ENCODE data around the gene EGFLAM.

DNA sequence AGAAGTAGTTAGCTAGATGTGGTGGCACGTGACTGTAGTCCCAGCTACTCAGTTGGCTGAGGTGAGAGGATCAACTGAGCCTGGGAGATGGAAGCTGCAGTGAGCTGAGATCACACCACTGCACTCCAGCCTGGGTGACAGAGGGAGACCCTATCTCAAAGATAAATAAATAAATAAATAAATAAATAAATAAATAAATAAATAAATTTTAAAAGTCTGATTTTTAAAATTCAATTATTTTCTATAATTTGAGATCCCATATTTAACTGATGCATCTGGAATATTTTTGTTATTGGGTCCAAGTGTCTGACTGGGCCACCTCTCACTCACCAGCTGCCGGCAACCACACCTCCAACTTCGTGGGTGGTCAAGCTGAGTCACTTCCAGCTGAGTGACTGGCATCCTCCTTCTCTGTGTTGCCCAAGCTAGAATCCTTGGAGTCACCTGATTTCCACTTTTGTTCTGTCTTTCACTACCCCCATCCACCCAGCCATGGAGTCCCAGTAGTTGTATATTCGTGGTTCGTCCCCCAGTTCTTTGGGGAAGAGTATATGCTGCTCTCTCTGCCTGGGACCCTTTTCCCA lies 70.9 kb downstream of the EGFLAM start:
- TF ChIP-seq, protein P1, sequence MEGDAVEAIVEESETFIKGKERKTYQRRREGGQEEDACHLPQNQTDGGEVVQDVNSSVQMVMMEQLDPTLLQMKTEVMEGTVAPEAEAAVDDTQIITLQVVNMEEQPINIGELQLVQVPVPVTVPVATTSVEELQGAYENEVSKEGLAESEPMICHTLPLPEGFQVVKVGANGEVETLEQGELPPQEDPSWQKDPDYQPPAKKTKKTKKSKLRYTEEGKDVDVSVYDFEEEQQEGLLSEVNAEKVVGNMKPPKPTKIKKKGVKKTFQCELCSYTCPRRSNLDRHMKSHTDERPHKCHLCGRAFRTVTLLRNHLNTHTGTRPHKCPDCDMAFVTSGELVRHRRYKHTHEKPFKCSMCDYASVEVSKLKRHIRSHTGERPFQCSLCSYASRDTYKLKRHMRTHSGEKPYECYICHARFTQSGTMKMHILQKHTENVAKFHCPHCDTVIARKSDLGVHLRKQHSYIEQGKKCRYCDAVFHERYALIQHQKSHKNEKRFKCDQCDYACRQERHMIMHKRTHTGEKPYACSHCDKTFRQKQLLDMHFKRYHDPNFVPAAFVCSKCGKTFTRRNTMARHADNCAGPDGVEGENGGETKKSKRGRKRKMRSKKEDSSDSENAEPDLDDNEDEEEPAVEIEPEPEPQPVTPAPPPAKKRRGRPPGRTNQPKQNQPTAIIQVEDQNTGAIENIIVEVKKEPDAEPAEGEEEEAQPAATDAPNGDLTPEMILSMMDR (IDR thresholded peaks at IDR 0.05; ENCODE audit: low read length): no peak
- TF ChIP-seq EZH2 (IDR thresholded peaks at IDR 0.05; ENCODE audit: borderline replicate concordance, low read length): no peak

All from OCI-LY1 (cell line).